Measurements from ENCODE around the gene PSME2.

Gene PSME2

DNA sequence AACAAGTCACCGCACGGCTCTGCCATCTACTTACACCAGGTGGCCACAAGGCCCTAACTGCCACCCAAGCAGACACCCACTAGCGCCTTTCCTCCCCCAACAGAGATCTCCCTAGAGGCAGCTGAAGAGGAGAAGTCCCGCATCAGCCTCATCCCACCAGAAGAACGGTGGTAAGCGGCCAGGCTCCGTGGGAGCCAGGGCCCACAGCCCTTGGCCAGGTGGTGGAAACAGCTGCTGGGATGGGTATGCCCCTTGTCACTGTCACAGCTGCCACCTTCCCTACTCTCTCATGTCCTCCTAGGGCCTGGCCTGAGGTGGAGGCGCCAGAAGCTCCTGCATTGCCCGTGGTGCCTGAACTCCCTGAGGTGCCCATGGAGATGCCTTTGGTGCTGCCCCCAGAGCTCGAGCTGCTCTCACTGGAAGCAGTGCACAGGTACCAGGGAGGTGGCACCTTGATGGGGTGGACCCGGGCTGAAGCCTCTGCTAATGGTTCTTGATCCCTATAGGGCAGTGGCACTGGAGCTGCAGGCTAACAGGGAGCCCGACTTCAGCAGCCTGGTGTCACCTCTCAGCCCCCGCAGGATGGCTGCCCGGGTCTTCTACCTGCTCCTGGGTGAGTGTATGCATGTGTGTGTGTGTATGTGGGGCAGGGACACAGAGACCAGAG, 33.0 kb upstream of the PSME2 start:
- no peak for DNase-seq

DNA sequence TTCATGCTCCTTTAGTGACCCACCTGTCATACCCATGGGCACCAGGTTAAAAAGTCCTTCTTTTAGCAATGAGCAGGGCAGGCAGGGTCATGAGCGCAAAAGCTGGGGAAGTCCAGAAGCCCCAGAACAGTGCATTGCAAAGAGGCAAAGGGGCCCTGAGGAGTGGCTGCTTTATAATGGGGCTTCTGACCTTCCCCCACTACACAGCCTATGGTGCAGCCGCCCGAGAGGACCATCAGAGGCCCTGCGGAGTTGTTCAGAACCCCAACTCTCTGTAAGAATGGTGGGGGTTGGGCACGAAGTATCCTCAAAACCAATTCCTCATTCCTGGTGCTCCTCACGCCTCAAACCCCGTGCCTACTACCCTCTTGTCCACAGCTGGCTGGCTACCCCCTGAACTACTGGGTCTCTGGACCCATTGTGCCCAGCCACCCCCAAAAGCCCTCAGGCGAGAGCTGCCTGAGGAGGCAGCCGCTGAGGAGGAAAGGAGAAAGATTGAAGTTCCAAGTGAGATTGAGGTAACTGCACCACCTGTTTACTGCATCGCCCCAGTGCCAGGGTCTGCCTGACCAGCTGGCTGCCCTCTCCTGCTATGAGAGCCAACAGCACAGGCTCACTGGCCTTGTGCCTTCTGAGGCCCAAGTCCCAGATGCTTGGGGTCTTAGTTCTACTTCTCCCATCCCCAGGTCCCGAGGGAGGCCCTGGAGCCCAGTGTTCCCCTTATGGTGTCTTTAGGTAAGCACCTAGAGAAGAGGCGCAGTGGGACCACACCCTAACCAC, 32.2 kb upstream of the PSME2 start:
- no peak for DNase-seq

DNA sequence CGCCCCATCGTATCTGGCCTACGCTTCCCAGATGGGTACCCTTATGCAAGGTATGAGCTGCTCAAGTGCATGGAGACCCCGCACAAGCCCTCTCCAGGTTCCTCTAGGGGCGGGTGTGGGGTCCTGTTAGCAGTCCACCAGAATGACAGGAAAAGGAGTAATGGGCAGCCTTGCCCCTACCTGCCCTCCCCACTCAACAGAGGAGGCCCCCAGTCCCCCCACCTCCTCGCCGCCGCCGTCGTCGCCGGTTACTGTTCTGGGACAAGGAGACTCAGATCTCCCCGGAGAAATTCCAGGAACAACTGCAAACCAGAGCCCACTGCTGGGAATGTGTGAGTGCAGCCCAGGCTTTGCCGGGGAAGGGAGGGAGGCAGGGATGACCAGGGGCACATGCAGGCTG, 31.5 kb upstream of the PSME2 start:
- DNase-seq = no peak

DNA sequence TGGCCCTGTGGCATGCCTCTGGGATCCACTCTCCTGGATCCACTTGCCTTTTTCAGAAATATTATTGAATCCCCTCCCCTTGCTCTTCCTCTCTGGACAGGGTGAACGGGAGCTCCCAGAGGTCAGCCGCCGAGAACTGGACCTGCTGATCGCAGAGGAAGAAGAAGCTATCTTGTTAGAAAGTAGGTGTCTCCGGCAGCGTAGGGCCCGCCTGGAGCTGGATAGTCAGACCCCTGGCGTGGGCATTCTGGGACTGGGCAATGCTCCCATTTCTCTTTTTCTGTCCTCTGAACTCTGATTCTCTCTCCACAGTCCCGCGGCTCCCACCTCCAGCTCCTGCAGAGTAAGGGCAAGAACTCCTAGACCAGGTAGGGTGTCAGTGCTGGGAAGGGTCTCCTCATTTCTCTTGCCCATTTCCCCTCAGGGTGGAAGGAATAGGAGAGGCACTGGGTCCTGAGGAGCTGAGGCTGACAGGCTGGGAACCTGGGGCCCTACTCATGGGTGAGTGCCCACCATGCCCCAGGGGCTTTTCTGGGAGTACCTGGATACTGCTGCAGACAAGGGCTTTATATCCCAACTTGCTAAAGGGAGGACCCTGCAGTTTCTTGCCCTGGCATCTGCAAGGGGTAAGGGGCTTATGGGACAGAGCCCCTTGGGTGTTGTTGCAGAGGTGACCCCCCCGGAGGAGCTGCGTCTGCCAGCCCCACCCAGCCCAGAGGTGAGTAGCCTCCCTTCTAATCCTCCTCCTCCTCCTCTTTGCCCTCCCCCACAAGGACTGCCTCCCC, 30.8 kb upstream of the PSME2 start:
- no peak for DNase-seq

DNA sequence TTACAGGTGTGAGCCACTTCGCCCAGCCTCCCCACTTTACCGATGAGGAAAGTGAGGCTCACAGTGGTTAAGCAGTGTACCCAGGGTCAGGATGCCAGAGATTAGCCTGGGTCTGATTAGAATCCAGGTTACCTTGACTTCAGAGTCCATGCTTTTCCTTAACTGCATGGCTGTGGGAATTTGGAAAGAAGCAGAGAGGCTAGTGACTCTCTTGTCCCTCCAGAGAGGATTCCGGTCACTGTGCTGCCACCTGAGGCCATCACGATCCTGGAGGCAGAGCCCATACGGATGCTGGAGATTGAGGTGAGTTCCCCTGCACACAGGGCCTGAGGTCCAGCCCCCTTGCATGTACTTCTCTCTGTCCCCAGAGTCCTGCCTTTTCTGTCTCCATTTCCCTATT, 30.2 kb upstream of the PSME2 start:
- no peak for DNase-seq

DNA sequence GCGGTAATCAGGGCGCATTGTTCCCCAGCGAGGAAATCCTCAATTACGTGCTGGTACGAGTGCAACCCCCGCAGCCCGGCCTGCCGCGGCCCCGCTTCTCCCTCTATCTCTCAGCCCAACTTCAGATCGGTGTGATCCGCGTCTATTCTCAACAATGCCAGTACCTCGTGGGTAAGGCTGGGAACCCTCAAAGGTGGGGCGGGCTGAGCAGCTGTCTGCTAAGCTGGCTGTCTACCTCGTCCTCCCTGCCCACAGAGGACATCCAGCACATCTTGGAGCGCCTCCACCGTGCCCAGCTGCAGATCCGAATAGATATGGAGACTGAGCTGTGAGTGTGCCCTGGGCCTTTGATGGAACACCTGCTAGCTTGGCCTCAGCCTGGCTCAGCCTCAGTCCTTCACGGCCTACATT, 26.5 kb upstream of the PSME2 start:
- DNase-seq = no peak

DNA sequence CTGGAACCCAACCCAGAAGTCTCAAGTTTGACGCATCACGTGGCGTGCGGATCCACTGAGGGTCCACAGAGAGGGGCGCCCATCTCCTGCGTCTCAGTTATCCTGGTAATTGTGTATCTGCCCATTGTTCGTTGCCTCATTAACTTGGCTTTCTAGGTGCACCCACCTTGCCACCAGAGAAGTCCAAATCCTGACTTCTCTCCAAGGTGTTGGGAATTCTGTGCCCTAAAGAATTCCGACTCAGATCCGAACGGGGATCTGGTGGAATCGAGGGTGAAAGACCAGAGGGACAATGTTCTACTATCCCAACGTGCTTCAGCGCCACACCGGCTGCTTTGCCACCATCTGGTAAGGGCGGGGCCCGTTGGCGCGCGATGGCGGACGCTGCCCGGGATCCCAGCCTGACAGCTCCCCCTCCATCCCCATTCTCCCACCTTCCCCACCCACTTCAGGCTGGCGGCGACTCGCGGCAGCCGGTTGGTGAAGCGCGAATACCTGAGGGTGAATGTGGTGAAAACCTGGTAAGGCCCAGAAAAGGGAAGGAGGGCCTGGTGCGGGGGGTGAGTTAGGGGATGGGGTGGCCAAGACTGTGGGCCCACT, 26.0 kb upstream of the PSME2 start:
- DNase-seq = no peak

DNA sequence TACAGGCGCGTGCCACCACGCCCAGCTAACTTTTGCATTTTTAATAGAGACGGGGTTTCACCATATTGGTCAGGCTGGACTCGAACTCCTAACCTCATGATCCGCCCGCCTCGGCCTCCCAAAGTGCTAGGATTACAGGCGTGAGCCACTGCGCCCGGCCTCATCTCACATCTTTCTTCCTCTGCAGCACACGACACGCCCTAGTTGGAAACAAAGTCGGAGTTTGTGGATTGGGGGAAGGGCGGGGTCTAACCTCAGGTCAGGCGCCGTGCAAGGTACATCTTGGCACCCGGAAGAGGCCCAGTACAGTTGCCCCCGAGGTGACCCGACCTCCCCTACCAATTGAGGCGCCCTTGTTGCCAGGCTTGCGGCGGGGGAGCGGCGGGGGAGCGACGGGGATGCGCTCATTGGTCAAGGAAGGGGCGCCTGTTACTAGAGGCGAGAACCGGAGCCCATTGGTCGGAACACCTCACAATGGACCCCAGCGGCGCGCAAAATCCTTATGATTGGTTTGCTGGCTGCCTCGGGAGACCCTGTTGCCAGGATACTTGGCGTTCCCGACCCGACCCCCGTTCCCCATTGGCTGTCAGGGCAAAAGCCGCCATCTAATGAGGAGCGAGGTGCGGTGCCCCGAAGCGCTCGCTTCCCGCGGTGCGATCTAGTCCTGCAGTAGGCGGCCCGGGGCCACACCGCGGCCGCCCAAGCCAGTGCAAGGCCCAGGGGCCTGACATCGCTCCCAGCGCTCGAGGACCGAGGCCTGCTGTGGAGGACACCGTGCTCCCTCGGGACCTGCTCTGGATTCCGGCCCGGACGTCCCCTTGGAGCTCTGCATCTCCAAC, 25.2 kb upstream of the PSME2 start, which contains the start of gene REC8:
Gene REC8 (plus strand): TSS at position 659 of the 839 bp plus-strand sequence. CDS start 473 bp downstream, outside the sequence.
- no peak for DNase-seq

DNA sequence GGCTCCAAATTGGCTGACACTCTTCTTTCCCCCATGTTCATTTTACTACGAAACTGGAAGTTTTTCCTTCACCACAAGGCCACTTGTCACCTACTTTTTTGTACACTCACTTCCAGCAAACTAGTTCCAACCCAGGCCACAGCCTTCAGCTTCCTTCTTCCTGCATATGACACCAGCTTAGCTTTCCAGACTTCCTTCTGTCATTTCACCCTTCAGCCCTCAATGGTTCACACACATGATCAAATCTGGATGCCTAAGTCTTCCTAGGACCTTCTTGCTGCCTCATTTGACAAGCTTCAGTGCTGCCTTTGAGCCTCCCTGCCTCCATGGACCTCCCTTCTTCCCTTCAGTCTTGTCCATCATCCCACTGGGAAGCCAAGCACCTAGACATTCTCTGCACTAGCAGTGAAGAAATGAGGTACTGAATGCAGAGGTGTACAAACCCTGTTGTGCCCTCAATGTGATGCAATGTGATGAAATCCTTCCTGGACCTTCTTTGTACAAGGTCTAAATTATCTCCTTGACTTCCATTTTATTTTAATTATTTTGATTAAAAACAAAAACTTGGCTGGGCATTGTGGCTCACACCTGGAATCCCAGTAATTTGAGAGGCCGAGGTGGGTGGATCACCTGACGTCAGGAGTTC, 21.2 kb upstream of the PSME2 start:
- no peak for DNase-seq

DNA sequence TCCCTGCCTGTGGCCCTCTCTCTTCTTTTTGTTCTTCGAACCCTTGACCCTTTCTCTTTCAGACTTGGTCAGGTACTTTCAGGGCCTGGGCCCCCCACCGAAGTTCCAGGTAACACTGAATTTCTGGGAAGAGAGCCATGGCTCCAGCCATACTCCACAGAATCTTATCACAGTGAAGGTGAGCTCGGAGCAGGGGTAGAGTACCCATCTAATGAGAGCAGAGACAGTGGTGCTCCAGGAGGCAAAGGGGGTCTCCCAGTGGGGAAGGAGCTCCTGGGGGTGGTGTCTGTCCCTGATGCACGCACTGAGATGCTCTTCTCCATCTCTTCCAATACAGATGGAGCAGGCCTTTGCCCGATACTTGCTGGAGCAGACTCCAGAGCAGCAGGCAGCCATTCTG, 19.4 kb upstream of the PSME2 start:
- no peak for DNase-seq

DNA sequence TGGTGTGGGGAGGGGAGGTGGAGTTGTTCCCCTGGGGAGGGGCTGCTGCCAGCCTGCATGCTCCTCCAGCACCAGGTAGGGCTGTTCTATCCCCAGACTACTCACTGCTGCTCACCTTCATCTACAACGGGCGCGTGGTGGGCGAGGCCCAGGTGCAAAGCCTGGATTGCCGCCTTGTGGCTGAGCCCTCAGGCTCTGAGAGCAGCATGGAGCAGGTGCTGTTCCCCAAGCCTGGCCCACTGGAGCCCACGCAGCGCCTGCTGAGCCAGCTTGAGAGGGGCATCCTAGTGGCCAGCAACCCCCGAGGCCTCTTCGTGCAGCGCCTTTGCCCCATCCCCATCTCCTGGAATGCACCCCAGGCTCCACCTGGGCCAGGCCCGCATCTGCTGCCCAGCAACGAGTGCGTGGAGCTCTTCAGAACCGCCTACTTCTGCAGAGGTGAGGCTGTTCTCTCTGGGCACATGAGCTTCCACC, 18.1 kb upstream of the PSME2 start:
- DNase-seq = no peak

DNA sequence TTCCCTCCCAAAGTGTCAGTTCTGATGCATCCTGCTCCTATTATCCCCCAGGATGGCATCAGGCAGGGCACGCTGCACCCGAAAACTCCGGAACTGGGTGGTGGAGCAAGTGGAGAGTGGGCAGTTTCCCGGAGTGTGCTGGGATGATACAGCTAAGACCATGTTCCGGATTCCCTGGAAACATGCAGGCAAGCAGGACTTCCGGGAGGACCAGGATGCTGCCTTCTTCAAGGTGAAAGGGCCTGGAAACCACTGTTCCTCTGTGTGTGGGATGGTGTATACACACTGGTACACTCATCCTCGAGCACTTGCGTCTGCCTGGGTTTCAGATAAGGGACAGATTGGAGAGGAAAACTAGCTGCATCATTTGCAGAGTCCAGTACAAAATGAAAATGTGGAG, 15.7 kb upstream of the PSME2 start:
- DNase-seq = no peak

DNA sequence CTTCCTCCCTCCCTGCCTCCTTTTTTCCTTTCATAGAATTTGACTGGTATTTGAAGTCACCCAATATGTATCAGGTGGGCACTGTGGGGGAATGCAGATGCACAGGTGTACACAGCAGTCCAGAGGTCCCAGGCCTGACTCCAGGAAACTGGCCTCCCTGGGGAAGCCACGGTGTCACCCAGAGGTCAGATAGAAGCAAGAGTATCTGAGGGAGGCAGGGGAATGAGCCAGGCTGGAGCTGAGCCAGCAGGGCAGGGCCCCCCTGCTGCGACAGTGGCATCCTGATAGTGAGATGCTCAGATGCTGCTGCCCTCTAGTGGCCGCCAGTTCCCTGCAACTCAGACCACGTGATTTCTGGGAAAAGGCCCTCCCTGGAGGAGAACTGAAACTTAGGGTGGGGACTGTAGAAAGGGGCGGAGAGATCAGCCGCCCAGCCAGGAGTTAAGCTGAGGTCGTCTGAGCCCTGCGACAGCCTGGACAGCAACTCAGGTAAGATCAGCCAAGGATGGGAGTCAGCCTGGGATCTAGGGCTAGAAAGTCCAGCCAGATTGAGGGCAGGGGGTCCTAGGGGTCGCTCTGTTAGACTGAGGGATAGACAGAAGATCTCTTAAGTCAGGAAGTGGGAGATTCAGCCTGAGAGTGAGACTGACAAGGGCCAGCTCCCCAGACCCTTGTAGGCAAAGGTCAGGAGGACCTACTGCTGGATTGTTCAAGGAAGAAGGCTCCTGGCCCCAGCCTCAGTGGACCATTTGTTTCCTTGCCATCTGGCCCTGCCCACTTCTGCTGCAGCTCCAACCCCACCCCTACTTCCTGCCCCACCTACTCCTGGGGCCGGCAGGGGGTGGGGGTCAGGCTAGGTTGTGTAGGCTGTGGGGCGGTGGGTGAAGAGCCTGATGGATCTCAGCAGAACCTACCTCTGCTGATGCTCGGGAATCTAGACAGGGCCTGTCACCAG, 14.7 kb upstream of the PSME2 start, which contains the start of gene IRF9:
Gene IRF9 (plus strand): TSS at position 416 of the 955 bp plus-strand sequence. CDS start 880 bp downstream, outside the sequence.
- DNase-seq = peak; percentile 69

DNA sequence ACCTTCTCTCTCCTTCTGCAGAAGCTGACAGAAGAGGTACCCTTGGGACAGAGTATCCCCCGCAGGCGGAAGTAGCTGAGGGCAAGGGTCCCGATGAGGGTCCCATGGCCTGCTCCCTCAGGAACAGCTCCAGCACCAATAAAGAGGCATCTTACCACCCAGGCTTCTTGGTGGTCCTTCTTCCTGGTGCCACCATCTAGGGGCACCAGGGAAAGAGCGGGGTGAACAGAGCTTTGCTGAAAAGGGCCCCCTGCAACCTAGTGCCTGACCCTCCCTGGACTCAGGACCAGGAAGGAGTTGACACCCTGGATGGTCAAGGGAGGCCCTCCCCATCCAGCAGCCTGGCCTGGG, 14.1 kb upstream of the PSME2 start:
- no peak for DNase-seq

DNA sequence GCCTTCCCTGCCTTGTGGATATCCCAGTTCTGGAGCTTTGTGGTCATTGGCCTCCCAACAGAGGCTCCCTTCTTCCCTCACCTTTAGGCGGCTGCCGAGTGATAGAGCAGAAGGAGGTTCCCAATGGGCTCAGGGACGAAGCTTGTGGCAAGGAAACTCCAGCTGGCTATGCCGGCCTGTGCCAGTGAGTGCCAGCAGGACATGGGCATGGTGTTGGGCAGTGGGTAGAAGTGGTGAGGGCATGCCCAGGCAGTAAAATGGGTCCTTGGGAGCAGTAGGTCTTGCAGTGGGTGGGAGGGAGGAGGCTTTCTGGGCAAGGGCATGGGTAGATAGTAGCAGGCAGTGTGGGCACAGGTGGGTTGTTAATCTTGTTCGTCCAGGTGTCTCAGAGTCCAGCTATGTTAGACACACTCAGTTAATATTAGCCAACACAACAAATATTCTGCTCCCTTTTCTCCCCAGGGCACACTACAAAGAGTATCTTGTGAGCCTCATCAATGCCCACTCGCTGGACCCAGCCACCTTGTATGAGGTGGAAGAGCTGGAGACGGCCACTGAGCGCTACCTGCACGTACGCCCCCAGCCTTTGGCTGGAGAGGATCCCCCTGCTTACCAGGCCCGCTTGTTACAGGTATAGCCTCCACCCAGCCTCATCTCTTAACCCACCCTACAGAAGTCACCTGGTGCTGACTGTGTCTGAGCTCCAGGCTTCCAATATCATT, 13.5 kb upstream of the PSME2 start:
- DNase-seq = no peak

DNA sequence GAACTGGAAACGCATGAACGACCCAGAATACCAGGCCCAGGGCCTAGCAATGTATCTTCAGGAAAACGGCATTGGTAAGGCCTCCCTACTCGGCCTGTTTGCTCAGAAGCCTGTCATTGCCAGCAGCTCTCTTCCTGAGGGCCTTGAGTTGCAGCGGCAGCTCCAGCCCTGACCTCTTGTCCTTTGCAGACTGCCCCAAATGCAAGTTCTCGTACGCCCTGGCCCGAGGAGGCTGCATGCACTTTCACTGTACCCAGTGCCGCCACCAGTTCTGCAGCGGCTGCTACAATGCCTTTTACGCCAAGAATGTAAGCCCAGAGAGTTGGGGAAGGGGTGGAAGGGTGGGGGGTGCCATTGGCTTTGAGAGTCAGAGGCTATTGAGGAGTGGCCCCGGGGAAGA, 10.9 kb upstream of the PSME2 start:
- no peak for DNase-seq

DNA sequence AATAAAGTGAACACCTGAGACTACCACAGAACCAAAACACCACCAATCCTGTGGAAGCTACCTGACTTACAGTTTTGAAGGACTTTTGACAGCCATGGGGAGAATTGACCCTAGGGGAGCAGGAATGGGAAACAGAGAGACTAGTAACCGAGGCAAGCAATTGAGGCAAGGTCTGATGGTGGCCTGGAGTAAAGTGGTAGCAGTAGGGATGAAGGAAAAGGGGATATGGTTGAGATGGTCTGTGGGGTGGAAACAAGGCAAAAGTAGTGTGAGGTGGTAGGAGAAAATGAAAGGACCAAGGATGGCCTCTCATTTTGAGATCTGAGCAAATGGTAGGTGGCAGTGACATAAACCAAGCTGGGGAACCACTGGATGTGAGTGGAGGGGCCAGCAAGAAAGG, 10.4 kb upstream of the PSME2 start:
- DNase-seq = no peak

DNA sequence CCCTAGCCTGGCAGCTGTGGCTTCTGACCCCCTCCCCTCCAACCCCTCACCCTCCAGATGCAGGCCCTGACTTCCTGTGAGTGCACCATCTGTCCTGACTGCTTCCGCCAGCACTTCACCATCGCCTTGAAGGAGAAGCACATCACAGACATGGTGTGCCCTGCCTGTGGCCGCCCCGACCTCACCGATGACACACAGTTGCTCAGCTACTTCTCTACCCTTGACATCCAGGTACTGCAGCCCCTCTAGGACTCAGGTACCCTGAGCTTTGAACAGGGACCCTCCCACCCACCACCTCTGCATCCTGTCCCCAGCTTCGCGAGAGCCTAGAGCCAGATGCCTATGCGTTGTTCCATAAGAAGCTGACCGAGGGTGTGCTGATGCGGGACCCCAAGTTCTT, 8.7 kb upstream of the PSME2 start:
- DNase-seq = no peak

DNA sequence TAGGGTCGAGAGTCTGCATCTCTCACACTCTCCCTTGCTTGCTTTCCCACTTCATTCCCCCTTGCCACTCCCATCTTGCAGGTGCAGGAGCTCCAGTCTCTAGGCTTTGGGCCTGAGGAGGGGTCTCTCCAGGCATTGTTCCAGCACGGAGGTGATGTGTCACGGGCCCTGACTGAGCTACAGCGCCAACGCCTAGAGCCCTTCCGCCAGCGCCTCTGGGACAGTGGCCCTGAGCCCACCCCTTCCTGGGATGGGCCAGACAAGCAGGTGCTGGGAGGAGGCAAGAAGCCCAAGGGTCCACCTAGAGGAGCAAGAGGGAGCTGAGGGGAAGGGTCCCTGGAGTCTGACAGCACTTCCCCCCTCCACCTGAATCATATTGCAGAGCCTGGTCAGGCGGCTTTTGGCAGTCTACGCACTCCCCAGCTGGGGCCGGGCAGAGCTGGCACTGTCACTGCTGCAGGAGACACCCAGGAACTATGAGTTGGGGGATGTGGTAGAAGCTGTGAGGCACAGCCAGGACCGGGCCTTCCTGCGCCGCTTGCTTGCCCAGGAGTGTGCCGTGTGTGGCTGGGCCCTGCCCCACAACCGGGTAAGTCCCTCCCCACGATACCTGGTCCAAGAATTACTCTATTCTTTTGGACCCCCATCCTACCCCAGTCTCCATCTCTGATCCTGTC, 5.1 kb upstream of the PSME2 start:
- no peak for DNase-seq

Data from SIG-M5 (cell line).